ENCODE results near the gene CELF1.

The CELF1 gene

DNA sequence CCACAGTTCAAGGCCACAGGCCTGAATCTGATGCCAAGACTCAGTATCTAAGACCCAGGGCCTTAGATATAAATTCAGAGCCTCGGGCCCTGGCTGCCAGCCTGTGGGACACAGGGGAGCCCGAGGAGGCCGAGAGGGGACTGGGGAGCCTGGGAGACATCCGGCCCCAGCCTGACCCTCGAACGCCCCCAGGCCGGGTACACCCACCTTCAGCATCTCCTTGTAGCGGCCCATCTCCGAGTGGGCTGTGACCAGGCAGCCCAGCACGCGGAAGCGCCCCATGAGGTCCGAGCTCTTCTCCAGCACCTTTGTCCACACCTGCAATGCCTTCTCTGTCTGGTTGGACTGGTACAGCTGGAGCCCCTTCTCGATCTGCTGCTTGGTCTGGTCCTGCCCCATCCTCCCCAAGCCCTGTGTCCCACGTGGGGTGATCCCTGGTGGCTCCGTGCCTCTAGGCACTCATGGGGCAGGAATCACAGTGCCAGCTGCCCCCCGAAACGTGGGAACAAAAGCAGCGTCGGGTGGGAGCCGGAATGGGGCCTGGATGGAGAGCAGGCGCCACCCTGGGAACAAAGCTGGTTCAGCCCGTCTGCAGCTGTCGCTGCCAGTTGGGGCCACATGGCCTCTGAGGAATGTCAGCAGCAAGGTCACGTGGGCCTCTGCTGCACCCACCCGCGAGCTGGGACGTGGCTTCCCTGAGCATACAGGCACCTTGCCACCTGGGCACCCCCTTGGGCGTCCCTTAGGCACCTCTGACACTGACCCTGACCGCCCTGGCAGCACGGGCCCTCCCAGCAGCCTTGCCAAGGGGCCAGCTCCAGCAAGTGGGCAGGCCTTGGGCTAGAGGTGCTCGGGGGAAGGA, 104.1 kb downstream of the CELF1 start, which contains the start of gene RAPSN:
TSS of gene RAPSN (minus strand) at position 571 of the 862 bp plus-strand sequence. CDS start at position 399, 172 bp downstream.
- H3K9ac ChIP-seq (ENCODE audit: low read depth, low read length, poor library complexity, severe bottlenecking): no peak within 1 kb of the TSS
- no peaks in the 10 kb centered on the region for H3K79me2 ChIP-seq (ENCODE audit: insufficient read depth, low read length)
- no peaks in the 10 kb centered on the region for H3K9me2 ChIP-seq (replicated peaks; ENCODE audit: low read depth, low read length)
- no peaks in the 10 kb centered on the region for H3K9me3 ChIP-seq (ENCODE audit: insufficient read depth, low read depth, low read length)
- no peak within 1 kb of the TSS for H3K4me3 ChIP-seq (ENCODE audit: low read length, poor library complexity, severe bottlenecking)
- H2AFZ ChIP-seq (ENCODE audit: low read length): no peak within 1 kb of the TSS
- H3K4me2 ChIP-seq (ENCODE audit: low read depth, low read length, poor library complexity, severe bottlenecking): no peak within 1 kb of the TSS
- H4K20me1 ChIP-seq (ENCODE audit: insufficient read depth, low read length, poor library complexity, severe bottlenecking): no peaks in the 10 kb centered on the region
- no peak for TF ChIP-seq EZH2phosphoT487 (IDR thresholded peaks at IDR 0.05; ENCODE audit: borderline replicate concordance)
- TF ChIP-seq, protein P1, sequence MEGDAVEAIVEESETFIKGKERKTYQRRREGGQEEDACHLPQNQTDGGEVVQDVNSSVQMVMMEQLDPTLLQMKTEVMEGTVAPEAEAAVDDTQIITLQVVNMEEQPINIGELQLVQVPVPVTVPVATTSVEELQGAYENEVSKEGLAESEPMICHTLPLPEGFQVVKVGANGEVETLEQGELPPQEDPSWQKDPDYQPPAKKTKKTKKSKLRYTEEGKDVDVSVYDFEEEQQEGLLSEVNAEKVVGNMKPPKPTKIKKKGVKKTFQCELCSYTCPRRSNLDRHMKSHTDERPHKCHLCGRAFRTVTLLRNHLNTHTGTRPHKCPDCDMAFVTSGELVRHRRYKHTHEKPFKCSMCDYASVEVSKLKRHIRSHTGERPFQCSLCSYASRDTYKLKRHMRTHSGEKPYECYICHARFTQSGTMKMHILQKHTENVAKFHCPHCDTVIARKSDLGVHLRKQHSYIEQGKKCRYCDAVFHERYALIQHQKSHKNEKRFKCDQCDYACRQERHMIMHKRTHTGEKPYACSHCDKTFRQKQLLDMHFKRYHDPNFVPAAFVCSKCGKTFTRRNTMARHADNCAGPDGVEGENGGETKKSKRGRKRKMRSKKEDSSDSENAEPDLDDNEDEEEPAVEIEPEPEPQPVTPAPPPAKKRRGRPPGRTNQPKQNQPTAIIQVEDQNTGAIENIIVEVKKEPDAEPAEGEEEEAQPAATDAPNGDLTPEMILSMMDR (conservative IDR thresholded peaks at IDR 0.05; ENCODE audit: low read length): no peak
- H3K27me3 ChIP-seq (ENCODE audit: insufficient read depth, low read length, poor library complexity, severe bottlenecking): no peaks in the 10 kb centered on the region
- no peaks in the 10 kb centered on the region for H3F3A ChIP-seq (ENCODE audit: low read depth)
- H3K36me3 ChIP-seq (ENCODE audit: insufficient read depth, low read length): no peaks in the 10 kb centered on the region
- H3K4me1 ChIP-seq (ENCODE audit: insufficient read depth, low read length, poor library complexity, severe bottlenecking): no peaks in the 10 kb centered on the region

DNA sequence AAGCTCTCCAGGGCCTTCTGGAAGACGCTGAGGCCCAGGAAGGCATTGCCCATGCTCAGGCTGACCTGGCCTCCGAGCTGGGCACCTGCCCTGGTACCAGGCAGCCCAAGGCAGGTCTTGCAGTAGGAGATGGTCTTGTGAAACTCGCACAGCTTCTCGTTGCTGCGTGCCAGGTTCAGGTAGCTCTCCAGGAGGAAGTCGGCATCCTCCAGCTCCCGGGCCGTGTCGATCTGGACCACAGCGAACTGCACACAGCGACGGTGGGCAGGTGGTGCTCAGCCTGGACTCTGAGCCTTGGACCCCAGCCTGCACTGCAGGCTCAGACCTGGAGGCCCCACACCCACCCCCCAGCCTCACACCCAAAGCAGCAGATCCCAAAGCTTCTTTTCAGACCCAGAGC, 105.0 kb downstream of the CELF1 start:
- Histone ChIP-seq H3K9ac (ENCODE audit: low read depth, low read length, poor library complexity, severe bottlenecking) (no peak overlapping the region), H4K20me1 (ENCODE audit: insufficient read depth, low read length, poor library complexity, severe bottlenecking) (no peaks in the 10 kb centered on the region), H3K36me3 (ENCODE audit: insufficient read depth, low read length) (no peaks in the 10 kb centered on the region), H3K79me2 (ENCODE audit: insufficient read depth, low read length) (no peaks in the 10 kb centered on the region), H3K9me2 (replicated peaks; ENCODE audit: low read depth, low read length) (no peaks in the 10 kb centered on the region), H3K27me3 (ENCODE audit: insufficient read depth, low read length, poor library complexity, severe bottlenecking) (no peaks in the 10 kb centered on the region), H3K9me3 (ENCODE audit: insufficient read depth, low read depth, low read length) (no peaks in the 10 kb centered on the region), H2AFZ (ENCODE audit: low read length) (no peak overlapping the region), H3K4me1 (ENCODE audit: insufficient read depth, low read length, poor library complexity, severe bottlenecking) (no peaks in the 10 kb centered on the region), H3F3A (ENCODE audit: low read depth) (no peaks in the 10 kb centered on the region), H3K4me2 (ENCODE audit: low read depth, low read length, poor library complexity, severe bottlenecking) (no peak overlapping the region), H3K4me3 (ENCODE audit: low read length, poor library complexity, severe bottlenecking) (no peak overlapping the region)
- TF ChIP-seq EZH2phosphoT487 (IDR thresholded peaks at IDR 0.05; ENCODE audit: borderline replicate concordance): no peak
- TF ChIP-seq, protein P1 (conservative IDR thresholded peaks at IDR 0.05; ENCODE audit: low read length): no peak

- Histone ChIP-seq H2AFZ (ENCODE audit: low read length) (no peak overlapping the region), H4K20me1 (ENCODE audit: insufficient read depth, low read length, poor library complexity, severe bottlenecking) (no peaks in the 10 kb centered on the region), H3K4me1 (ENCODE audit: insufficient read depth, low read length, poor library complexity, severe bottlenecking) (no peaks in the 10 kb centered on the region), H3K79me2 (ENCODE audit: insufficient read depth, low read length) (no peaks in the 10 kb centered on the region), H3K9me3 (ENCODE audit: insufficient read depth, low read depth, low read length) (no peaks in the 10 kb centered on the region), H3F3A (ENCODE audit: low read depth) (no peaks in the 10 kb centered on the region), H3K9me2 (replicated peaks; ENCODE audit: low read depth, low read length) (no peaks in the 10 kb centered on the region), H3K4me3 (ENCODE audit: low read length, poor library complexity, severe bottlenecking) (no peak overlapping the region), H3K27me3 (ENCODE audit: insufficient read depth, low read length, poor library complexity, severe bottlenecking) (no peaks in the 10 kb centered on the region), H3K4me2 (ENCODE audit: low read depth, low read length, poor library complexity, severe bottlenecking) (no peak overlapping the region), H3K9ac (ENCODE audit: low read depth, low read length, poor library complexity, severe bottlenecking) (no peak overlapping the region), H3K36me3 (ENCODE audit: insufficient read depth, low read length) (no peaks in the 10 kb centered on the region)
- TF ChIP-seq, protein P1 (conservative IDR thresholded peaks at IDR 0.05; ENCODE audit: low read length): no peak
- no peak for TF ChIP-seq EZH2phosphoT487 (IDR thresholded peaks at IDR 0.05; ENCODE audit: borderline replicate concordance)
These were observed 106.1 kb downstream of the CELF1 start for GRCh38 chr11:47446833-47447232.
